ENCODE data around the gene LY6G6D. TPM values are rescaled to one million over a fixed set of nuclear protein-coding genes. Genes with fewer than 3 reads are reported as not detected.

The LY6G6D gene
- total RNA-seq, 1 experiment from 2014 or later = not detected

DNA sequence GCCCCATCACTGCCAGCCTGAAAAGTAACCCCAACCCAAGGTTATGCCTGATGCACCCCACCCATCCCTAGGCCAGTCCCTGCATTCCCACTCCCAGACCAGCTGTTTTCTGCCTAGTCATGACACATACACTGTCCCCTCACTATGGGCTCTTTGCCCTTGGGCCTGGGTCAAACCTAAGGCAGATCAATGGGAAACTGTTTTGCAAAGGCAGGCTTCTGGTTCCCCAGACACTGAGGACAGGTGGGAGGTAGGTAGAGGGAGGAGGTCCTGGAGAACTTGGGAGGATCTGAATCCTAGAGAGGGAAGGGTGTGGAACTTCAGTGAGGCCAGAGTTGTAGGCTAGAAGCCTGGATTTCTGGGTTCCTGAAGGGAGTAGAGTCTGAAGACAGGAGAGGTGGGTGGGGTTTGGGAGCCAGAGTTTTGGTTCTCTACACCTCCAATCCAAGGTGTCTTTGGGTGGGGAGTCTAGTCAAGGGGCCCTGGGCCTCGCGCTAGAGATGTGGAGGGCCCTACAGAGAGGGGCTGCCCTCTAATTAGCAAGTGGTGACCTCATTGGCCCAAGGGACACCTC lies 19.2 kb downstream of the LY6G6D start:
- POLR2A ChIA-PET (ENCODE audit: low non-redundant PET) = no interaction called here
- intact Hi-C loops (cut with micrococcal nuclease; ENCODE audit: unreplicated experiment) = loop anchor here (10.0 kb wide), 1 partner anchor 190 kb away; the partner anchor contains the start of genes ATP6V1G2, DDX39B and NFKBIL1
- Histone ChIP-seq H3K27ac (ENCODE audit: low read depth, low read length, poor library complexity, severe bottlenecking) (peak overlapping the region; percentile 95), H3K4me1 (ENCODE audit: insufficient read depth, low read length, poor library complexity, severe bottlenecking) (peaks cover 39% of the 10 kb centered on the region), H3K9me3 (ENCODE audit: low read depth, low read length, poor library complexity, severe bottlenecking) (no peaks in the 10 kb centered on the region), H3K27me3 (replicated peaks; ENCODE audit: insufficient read depth, low read depth, low read length, poor library complexity) (no peaks in the 10 kb centered on the region), H3K36me3 (ENCODE audit: insufficient read depth, low read length, poor library complexity, severe bottlenecking) (peaks cover 36% of the 10 kb centered on the region), H3K4me3 (ENCODE audit: low read depth, low read length, poor library complexity, severe bottlenecking) (peak overlapping the region; percentile 77)
- CTCF ChIA-PET = no interaction called here
- BruUV-seq (replicated peaks) = no TSS peak
- TF ChIP-seq EZH2 (IDR thresholded peaks at IDR 0.05; ENCODE audit: borderline replicate concordance, low read depth, low read length, poor library complexity, severe bottlenecking) = no peak
- TF ChIP-seq, protein P1, sequence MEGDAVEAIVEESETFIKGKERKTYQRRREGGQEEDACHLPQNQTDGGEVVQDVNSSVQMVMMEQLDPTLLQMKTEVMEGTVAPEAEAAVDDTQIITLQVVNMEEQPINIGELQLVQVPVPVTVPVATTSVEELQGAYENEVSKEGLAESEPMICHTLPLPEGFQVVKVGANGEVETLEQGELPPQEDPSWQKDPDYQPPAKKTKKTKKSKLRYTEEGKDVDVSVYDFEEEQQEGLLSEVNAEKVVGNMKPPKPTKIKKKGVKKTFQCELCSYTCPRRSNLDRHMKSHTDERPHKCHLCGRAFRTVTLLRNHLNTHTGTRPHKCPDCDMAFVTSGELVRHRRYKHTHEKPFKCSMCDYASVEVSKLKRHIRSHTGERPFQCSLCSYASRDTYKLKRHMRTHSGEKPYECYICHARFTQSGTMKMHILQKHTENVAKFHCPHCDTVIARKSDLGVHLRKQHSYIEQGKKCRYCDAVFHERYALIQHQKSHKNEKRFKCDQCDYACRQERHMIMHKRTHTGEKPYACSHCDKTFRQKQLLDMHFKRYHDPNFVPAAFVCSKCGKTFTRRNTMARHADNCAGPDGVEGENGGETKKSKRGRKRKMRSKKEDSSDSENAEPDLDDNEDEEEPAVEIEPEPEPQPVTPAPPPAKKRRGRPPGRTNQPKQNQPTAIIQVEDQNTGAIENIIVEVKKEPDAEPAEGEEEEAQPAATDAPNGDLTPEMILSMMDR (conservative IDR thresholded peaks at IDR 0.05; ENCODE audit: low read depth, low read length) = no peak
- no peak for DNase-seq (ENCODE audit: low spot score)

- Histone ChIP-seq H3K36me3 (ENCODE audit: insufficient read depth, low read length, poor library complexity, severe bottlenecking) (peaks cover 36% of the 10 kb centered on the region), H3K4me1 (ENCODE audit: insufficient read depth, low read length, poor library complexity, severe bottlenecking) (peaks cover 39% of the 10 kb centered on the region), H3K9me3 (ENCODE audit: low read depth, low read length, poor library complexity, severe bottlenecking) (no peaks in the 10 kb centered on the region), H3K27me3 (replicated peaks; ENCODE audit: insufficient read depth, low read depth, low read length, poor library complexity) (no peaks in the 10 kb centered on the region), H3K27ac (ENCODE audit: low read depth, low read length, poor library complexity, severe bottlenecking) (peak overlapping the region; percentile 95), H3K4me3 (ENCODE audit: low read depth, low read length, poor library complexity, severe bottlenecking) (peak overlapping the region; percentile 77)
- DNase-seq (ENCODE audit: low spot score) = peak; percentile 63
- CTCF ChIA-PET = interaction anchor here (0.6 to 0.7 kb wide), 2 partner anchors 92 to 538 kb away, joined by 4 to 6 read pairs; no protein-coding TSS in a partner anchor
- BruUV-seq (replicated peaks) = no TSS peak
- intact Hi-C loops (cut with micrococcal nuclease; ENCODE audit: unreplicated experiment) = loop anchor here (5.0 to 10.0 kb wide), 2 partner anchors 57 to 190 kb away; partner anchors contain the start of genes ATP6V1G2, DDX39B and NFKBIL1
- TF ChIP-seq, protein P1 (conservative IDR thresholded peaks at IDR 0.05; ENCODE audit: low read depth, low read length) = no peak
- POLR2A ChIA-PET (ENCODE audit: low non-redundant PET) = no interaction called here
These were observed 19.8 kb downstream of the LY6G6D start for GRCh38 chr6:31734821-31735406.

GRCh38 chr6:31736021-31736767 lies 21.0 kb downstream of the LY6G6D start, which contains the start of gene CLIC1:
Gene CLIC1, minus strand, starts transcription at chr6:31736530. Its CDS starts 230 bp downstream, at chr6:31736300.
- TSS peak; percentile 52 for BruUV-seq (replicated peaks)
- H3K27me3 ChIP-seq (replicated peaks; ENCODE audit: insufficient read depth, low read depth, low read length, poor library complexity) = no peaks in the 10 kb centered on the region
- POLR2A ChIA-PET (ENCODE audit: low non-redundant PET) = interaction anchor here (0.5 to 0.7 kb wide), 2 partner anchors 91 to 1053 kb away, joined by 3 read pairs; partner anchors contain the start of gene HSPA1B
- intact Hi-C loops (cut with micrococcal nuclease; ENCODE audit: unreplicated experiment) = loop anchor here (5.0 to 10.0 kb wide), 2 partner anchors 56 to 191 kb away; partner anchors contain the start of genes ATP6V1G2, DDX39B and NFKBIL1
- peaks cover 43% of the 10 kb centered on the region for H3K4me1 ChIP-seq (ENCODE audit: insufficient read depth, low read length, poor library complexity, severe bottlenecking)
- peak within 1 kb of the TSS; percentile 77 for H3K4me3 ChIP-seq (ENCODE audit: low read depth, low read length, poor library complexity, severe bottlenecking)
- CTCF ChIA-PET = interaction anchor here (1.5 kb wide), 1 partner anchor 55 kb away, joined by 4 read pairs; no protein-coding TSS in a partner anchor
- peak within 1 kb of the TSS; percentile 95 for H3K27ac ChIP-seq (ENCODE audit: low read depth, low read length, poor library complexity, severe bottlenecking)
- peak; percentile 93 for DNase-seq (ENCODE audit: low spot score)
- TF ChIP-seq, protein P1 (conservative IDR thresholded peaks at IDR 0.05; ENCODE audit: low read depth, low read length) = no peak
- no peak for TF ChIP-seq EZH2 (IDR thresholded peaks at IDR 0.05; ENCODE audit: borderline replicate concordance, low read depth, low read length, poor library complexity, severe bottlenecking)
- no peaks in the 10 kb centered on the region for H3K9me3 ChIP-seq (ENCODE audit: low read depth, low read length, poor library complexity, severe bottlenecking)
- peaks cover 32% of the 10 kb centered on the region for H3K36me3 ChIP-seq (ENCODE audit: insufficient read depth, low read length, poor library complexity, severe bottlenecking)
